Neural crest cell (in vitro differentiated cells): ENCODE data around the gene IER5. TPM values are rescaled to one million over a fixed set of nuclear protein-coding genes. Genes with fewer than 3 reads are reported as not detected.

Source experiments
- DNase-seq: peaks from one replicate; pipeline ENCODE4 v3.0.0; 2021; ENCODE audit warnings: low read depth, mixed read lengths, low spot score
- H3K27ac Mint-ChIP-seq: one replicate; pipeline ENCODE4 v1.8.0; 2021; ENCODE audit warnings: mild to moderate bottlenecking, mixed read lengths; ENCODE audit not compliant: unreplicated experiment
- H3K27me3 Mint-ChIP-seq: 2 replicates; pipeline ENCODE4 v1.8.0; 2021; ENCODE audit warnings: low read depth, mild to moderate bottlenecking, mixed read lengths
- H3K36me3 Mint-ChIP-seq: 2 replicates; pipeline ENCODE4 v1.8.0; 2021; ENCODE audit warnings: low read depth, mild to moderate bottlenecking, mixed read lengths
- H3K4me1 Mint-ChIP-seq: 2 replicates; pipeline ENCODE4 v1.8.0; 2021; ENCODE audit warnings: mixed read lengths
- H3K4me3 Mint-ChIP-seq: one replicate; pipeline ENCODE4 v1.8.0; 2021; ENCODE audit warnings: mild to moderate bottlenecking, mixed read lengths
- H3K9me3 Mint-ChIP-seq: 2 replicates; pipeline ENCODE4 v1.8.0; 2021; ENCODE audit warnings: mixed read lengths
- CTCF ChIP-seq: fragments of 200-600 bp; sonication (generic); conservative IDR thresholded peaks from 2 replicates; pipeline ENCODE4 v1.5.0; 2021; ENCODE audit warnings: antibody characterized with exemption, mild to moderate bottlenecking
- total RNA-seq: library from RNA; stranded (reverse); gene quantifications from 2 replicates; pipeline ENCODE4 v1.2.1, GENCODE V29; 2021

Gene IER5
- total RNA-seq, 1 donor from 2014 or later, result 7.7 TPM

GRCh38 chr1:181079920-181080319 is 8.6 kb upstream of the IER5 start:
- Mint-ChIP-seq H3K27me3 (no peaks in the 10 kb centered on the region), H3K4me3 (no peak overlapping the region), H3K27ac (no peak overlapping the region), H3K4me1 (peaks cover 28% of the 10 kb centered on the region), H3K9me3 (no peaks in the 10 kb centered on the region), H3K36me3 (no peaks in the 10 kb centered on the region)
- TF ChIP-seq CTCF, result no peak
- no peak for DNase-seq

GRCh38 chr1:181080556-181080955 is 7.9 kb upstream of the IER5 start:
- Mint-ChIP-seq H3K36me3 (no peaks in the 10 kb centered on the region), H3K9me3 (no peaks in the 10 kb centered on the region), H3K4me3 (no peak overlapping the region), H3K27me3 (no peaks in the 10 kb centered on the region), H3K4me1 (peaks cover 28% of the 10 kb centered on the region), H3K27ac (no peak overlapping the region)
- no peak for TF ChIP-seq CTCF
- DNase-seq, result no peak

- no peaks in the 10 kb centered on the region for H3K27me3 Mint-ChIP-seq
- H3K36me3 Mint-ChIP-seq, result no peaks in the 10 kb centered on the region
- DNase-seq, result no peak
- no peak overlapping the region for H3K4me3 Mint-ChIP-seq
- no peak overlapping the region for H3K27ac Mint-ChIP-seq
- H3K4me1 Mint-ChIP-seq, result peaks cover 21% of the 10 kb centered on the region
- no peaks in the 10 kb centered on the region for H3K9me3 Mint-ChIP-seq
- TF ChIP-seq CTCF, result no peak
These were observed 7.1 kb upstream of the IER5 start for GRCh38 chr1:181081395-181081794.

GRCh38 chr1:181083842-181084605 is 4.5 kb upstream of the IER5 start:
- no peak overlapping the region for H3K4me3 Mint-ChIP-seq
- H3K4me1 Mint-ChIP-seq, result peaks cover 5% of the 10 kb centered on the region
- TF ChIP-seq CTCF, result peak; percentile 48
- no peak for DNase-seq
- H3K36me3 Mint-ChIP-seq, result no peaks in the 10 kb centered on the region
- H3K27me3 Mint-ChIP-seq, result peaks cover 3% of the 10 kb centered on the region
- H3K27ac Mint-ChIP-seq, result no peak overlapping the region
- H3K9me3 Mint-ChIP-seq, result no peaks in the 10 kb centered on the region

GRCh38 chr1:181084606-181084969 is 3.9 kb upstream of the IER5 start:
- no peak for DNase-seq
- Mint-ChIP-seq H3K9me3 (no peaks in the 10 kb centered on the region), H3K4me1 (peaks cover 8% of the 10 kb centered on the region), H3K36me3 (no peaks in the 10 kb centered on the region), H3K4me3 (peak overlapping the region; percentile 16), H3K27me3 (peaks cover 3% of the 10 kb centered on the region), H3K27ac (no peak overlapping the region)
- TF ChIP-seq CTCF, result no peak
